HG03521 (cell line): ENCODE measurements around the gene ACVR2A.

Experiments
- ATAC-seq: cut with Tn5 transposase; IDR thresholded peaks from one replicate; pipeline ENCODE4 v1.9.1; 2021; ENCODE audit warnings: mild to moderate bottlenecking, moderate library complexity; ENCODE audit not compliant: unreplicated experiment

Gene ACVR2A

DNA sequence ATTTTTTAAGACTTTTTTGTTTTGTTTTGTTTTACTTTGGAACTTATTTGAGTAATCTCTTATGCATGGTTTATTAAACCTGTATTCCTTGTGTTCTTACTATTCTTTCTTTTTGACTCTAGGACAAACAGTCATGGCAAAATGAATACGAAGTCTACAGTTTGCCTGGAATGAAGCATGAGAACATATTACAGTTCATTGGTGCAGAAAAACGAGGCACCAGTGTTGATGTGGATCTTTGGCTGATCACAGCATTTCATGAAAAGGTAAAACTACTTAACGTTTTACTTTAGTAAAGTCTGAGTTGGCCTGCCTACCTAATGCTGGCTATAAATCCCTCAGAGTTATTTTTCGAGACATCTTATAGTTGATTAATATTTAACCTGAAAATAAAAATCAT lies 72.3 kb downstream of the ACVR2A start:
- no peak for ATAC-seq

- ATAC-seq, result no peak
Observed at GRCh38 chr2:147923846-147924245, 79.0 kb downstream of the ACVR2A start.

DNA sequence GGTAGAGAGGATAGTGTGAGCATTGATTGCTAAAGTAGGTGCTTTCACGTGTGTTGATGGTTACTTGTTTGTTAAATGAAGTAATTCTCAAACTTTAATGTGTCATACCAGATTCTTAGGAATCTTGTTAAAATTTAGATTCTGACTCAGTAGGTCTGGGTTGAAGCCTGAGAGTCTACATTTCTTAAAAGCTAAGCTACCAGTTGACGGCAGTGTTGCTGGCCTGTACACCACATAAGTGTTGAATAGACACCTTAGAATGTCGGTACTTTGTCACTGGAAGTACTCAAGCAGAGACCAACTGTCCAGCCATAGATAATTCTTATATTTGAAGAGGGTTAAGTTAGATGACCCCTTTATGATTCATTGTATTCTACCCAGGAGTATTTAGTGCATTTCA lies 79.8 kb downstream of the ACVR2A start:
- no peak for ATAC-seq

DNA sequence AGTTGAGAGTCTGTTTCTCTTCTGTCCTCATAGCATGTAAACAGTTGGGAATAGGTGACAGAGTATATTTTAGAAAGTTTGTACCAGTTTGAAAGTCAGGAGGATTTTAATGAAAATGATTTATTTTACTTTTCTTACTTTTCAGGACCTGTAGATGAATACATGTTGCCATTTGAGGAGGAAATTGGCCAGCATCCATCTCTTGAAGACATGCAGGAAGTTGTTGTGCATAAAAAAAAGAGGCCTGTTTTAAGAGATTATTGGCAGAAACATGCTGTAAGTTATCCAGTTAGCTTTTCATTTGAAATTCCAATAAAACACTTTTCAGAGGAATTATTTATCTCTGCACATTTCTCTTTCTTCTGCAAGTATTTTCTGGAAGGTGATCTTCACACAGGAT lies 81.1 kb downstream of the ACVR2A start:
- no peak for ATAC-seq

DNA sequence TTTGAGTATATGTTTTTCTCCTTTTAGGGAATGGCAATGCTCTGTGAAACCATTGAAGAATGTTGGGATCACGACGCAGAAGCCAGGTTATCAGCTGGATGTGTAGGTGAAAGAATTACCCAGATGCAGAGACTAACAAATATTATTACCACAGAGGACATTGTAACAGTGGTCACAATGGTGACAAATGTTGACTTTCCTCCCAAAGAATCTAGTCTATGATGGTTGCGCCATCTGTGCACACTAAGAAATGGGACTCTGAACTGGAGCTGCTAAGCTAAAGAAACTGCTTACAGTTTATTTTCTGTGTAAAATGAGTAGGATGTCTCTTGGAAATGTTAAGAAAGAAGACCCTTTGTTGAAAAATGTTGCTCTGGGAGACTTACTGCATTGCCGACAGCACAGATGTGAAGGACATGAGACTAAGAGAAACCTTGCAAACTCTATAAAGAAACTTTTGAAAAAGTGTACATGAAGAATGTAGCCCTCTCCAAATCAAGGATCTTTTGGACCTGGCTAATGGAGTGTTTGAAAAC lies 82.3 kb downstream of the ACVR2A start:
- no peak for ATAC-seq

- ATAC-seq, result no peak
Observed at GRCh38 chr2:147933931-147934330, 89.1 kb downstream of the ACVR2A start.

DNA sequence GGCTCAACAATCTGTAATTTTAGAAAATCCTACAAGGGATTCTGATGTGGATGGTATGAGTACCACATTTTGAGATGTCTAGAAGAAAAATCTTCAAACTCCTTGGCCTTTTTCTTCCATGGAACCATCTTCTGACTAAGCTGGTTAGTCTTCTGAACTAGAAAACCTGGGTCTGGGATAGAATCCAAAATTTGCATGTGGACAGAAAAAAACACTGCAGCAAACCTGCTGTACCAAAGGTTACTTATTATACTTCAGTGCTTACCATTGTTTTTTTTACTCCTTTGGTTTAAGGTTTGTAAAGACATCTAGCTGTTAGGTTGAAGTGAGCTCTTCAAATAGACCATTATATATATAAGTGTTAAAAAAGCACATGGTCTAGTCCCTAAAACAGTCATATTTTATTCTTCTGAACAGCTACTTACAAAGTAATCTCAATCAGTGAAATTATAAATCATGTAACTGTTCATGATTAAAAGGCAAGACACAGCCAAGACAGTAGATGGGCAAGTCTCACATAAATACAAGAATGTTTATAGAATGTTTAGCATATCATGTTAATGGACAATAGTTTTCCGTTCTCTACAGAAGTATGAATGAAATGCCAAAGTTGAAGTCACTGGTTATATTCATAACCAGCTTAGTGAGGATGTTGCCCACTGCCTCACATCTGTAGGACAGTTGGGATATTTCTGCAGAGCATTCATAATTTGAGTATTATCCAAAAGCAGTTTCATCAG lies 90.2 kb downstream of the ACVR2A start:
- ATAC-seq, result no peak

DNA sequence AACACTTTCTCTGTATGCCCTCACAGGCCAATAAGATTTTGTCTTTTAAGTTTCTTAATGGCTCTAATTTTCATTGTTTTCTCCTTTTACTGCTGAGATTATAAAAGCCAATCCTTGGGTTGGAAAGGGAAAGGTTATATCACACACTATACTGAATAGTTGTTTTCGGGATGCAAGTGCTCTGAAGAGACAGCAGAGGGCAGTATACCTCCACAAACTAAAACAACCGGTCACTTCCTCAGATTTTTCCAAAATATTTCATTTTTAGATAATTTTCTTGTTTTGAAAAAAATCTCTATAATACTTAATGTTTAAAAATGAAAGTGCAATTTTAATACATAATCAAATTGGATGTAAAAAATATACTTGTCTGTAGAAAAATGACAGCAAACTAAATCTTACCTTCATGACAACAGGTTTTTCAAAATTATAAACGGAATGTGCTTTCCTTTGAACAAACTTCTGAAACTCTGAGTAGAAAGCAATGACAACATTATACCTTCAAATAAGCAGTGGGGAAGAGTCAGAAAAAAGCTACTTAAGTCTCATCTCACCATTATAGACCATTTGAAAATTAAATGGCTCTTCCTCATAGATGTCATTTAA lies 93.0 kb downstream of the ACVR2A start:
- ATAC-seq, result peak; percentile 50

DNA sequence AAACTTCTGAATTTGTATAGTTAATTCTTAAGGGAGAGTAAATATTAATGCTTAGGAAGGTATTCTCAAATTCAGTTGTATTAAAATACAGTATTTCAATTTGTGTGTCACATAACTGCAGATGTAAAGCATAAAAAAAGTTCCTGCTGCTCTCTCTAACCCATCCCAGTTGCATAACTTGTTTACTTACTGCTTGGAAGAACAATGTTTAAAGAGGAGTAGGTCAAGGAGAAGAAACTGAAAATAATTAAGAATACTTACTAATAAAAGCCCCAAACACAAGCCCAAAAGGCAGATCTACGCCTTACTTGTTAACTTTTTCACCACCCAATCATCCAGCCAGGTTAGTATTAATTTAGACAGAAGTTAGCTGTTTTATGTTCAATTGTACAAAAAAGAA lies 94.5 kb downstream of the ACVR2A start:
- ATAC-seq, result no peak

- ATAC-seq, result no peak
Observed at GRCh38 chr2:147945660-147946059, 100.8 kb downstream of the ACVR2A start.

DNA sequence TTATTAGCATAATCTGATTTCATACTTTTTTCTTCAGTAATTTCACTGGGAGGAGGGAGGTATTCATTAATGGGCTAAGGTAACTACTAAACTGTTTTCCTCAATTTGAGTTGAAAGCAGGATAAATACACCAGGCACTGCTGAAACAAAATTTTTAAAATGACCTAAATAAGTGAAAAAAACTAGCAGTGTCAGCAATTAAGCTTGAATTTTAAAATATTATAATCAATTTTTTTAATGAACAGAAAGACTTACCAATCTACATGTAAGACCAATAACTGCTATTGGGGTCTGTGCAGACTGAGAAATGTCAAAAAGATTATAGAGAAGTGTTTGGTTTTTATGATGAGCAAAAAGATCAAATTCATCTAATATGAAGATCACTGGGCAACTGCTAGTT lies 107.3 kb downstream of the ACVR2A start:
- no peak for ATAC-seq

GRCh38 chr2:147968571-147968970 lies 123.7 kb downstream of the ACVR2A start:
- ATAC-seq, result no peak

DNA sequence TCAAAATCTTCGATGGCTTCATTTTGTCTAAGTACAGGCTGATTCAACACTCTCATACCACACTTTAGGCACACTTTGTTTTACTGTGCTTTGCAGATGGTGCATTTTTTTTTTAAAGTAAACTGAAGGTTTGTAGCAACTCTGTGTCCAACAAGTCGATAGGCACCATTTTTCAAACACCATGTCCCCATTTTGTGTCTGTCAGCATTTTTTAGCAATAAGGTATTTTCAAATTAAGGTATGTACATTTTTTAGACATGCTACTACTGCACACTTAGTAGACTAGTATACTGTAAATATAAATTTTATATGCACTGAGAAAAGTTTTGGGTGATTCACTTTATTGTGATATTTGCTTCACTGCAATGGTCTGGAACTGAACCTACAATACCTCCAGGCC lies 131.3 kb downstream of the ACVR2A start:
- ATAC-seq, result no peak

DNA sequence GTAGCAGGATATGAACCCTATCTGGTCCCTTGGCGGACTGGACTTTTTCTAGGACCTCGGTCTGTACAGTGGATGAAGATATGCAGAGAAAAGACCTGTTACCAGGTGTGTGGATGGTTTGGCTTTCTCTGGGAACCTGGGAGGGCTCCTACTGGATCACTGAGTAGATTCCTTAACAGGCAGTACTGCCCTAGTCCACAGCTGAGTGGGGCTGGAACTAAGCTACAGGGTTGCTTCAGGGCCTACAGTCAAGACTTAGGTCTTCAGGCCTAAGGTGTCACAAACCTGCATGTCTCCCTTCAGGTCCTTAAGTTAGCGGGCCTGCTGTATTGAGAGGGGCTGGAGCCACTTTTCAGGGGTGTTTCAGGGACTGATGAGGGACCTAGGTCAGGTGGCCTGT lies 132.8 kb downstream of the ACVR2A start:
- no peak for ATAC-seq
